H9 (cell line): ENCODE data around the gene LRCH1. TPM values are rescaled to one million over a fixed set of nuclear protein-coding genes. Genes with fewer than 3 reads are reported as not detected.

Experiments used
- DNase-seq: peaks from one replicate; pipeline ENCODE4 v3.0.0-alpha.2; 2017
- H2AFZ ChIP-seq: one replicate; pipeline ENCODE4 v1.6.1; 2013; ENCODE audit warnings: mild to moderate bottlenecking, low read length, control low read depth, moderate library complexity
- H2AK5ac ChIP-seq: 2 replicates; pipeline ENCODE4 v1.6.1; 2013; ENCODE audit warnings: low read length, control low read depth, mixed read lengths; ENCODE audit not compliant: insufficient read length
- H2BK120ac ChIP-seq: one replicate; pipeline ENCODE4 v1.6.1; 2013; ENCODE audit warnings: low read depth, mild to moderate bottlenecking, low read length, control low read depth, inconsistent platforms; ENCODE audit not compliant: poor library complexity, severe bottlenecking
- H2BK12ac ChIP-seq: 2 replicates; pipeline ENCODE4 v1.6.1; 2013; ENCODE audit warnings: low read length, control low read depth, mixed read lengths, low read depth; ENCODE audit not compliant: insufficient read length
- H2BK15ac ChIP-seq: 2 replicates; pipeline ENCODE4 v1.6.1; 2013; ENCODE audit warnings: low read depth, low read length, control low read depth
- H2BK20ac ChIP-seq: one replicate; pipeline ENCODE4 v1.6.1; 2013; ENCODE audit warnings: low read depth, mild to moderate bottlenecking, low read length, control low read depth, inconsistent platforms; ENCODE audit not compliant: poor library complexity, severe bottlenecking
- H2BK5ac ChIP-seq: 2 replicates; pipeline ENCODE4 v1.6.1; 2013; ENCODE audit warnings: low read length, control low read depth, mixed read lengths; ENCODE audit not compliant: insufficient read length
- H3K14ac ChIP-seq: 2 replicates; pipeline ENCODE4 v1.6.1; 2013; ENCODE audit warnings: low read length, control low read depth; ENCODE audit not compliant: insufficient read depth
- H3K18ac ChIP-seq: 2 replicates; pipeline ENCODE4 v1.6.1; 2013; ENCODE audit warnings: low read depth, mild to moderate bottlenecking, mixed read lengths, low read length, control low read depth; ENCODE audit not compliant: insufficient read length
- H3K23ac ChIP-seq: 2 replicates; pipeline ENCODE4 v1.6.1; 2013; ENCODE audit warnings: low read length, control low read depth, mixed read lengths, low read depth; ENCODE audit not compliant: insufficient read length
- H3K23me2 ChIP-seq: 2 replicates; pipeline ENCODE4 v1.6.1; 2013; ENCODE audit warnings: low read depth, mild to moderate bottlenecking, mixed read lengths, low read length, control low read depth; ENCODE audit not compliant: insufficient read length, poor library complexity, severe bottlenecking
- H3K27ac ChIP-seq: 2 replicates; pipeline ENCODE4 v1.5.1; 2013; ENCODE audit warnings: low read length, control low read depth, mixed read lengths, low read depth; ENCODE audit not compliant: insufficient read length
- H3K27me3 ChIP-seq: 2 replicates; pipeline ENCODE4 v1.6.1; 2013; ENCODE audit warnings: low read length, control low read depth, inconsistent platforms; ENCODE audit not compliant: insufficient read depth
- H3K4ac ChIP-seq: 2 replicates; pipeline ENCODE4 v1.6.1; 2013; ENCODE audit warnings: low read depth, mild to moderate bottlenecking, control low read depth, inconsistent platforms, low read length, moderate library complexity
- H3K4me1 ChIP-seq: 2 replicates; pipeline ENCODE4 v1.6.1; 2013; ENCODE audit warnings: low read length, control low read depth, inconsistent platforms; ENCODE audit not compliant: insufficient read depth
- H3K4me2 ChIP-seq: 2 replicates; pipeline ENCODE4 v1.6.1; 2013; ENCODE audit warnings: low read length, control low read depth, mixed read lengths; ENCODE audit not compliant: insufficient read length, insufficient read depth
- H3K56ac ChIP-seq: 2 replicates; pipeline ENCODE4 v1.6.1; 2013; ENCODE audit warnings: low read depth, mild to moderate bottlenecking, mixed read lengths, low read length, control low read depth; ENCODE audit not compliant: insufficient read length
- H3K79me1 ChIP-seq: 2 replicates; pipeline ENCODE4 v1.6.1; 2013; ENCODE audit warnings: low read depth, mild to moderate bottlenecking, moderate library complexity, low read length, control low read depth, inconsistent platforms; ENCODE audit not compliant: insufficient read depth, poor library complexity, severe bottlenecking
- H3K79me2 ChIP-seq: 2 replicates; pipeline ENCODE4 v1.6.1; 2013; ENCODE audit warnings: low read length, control low read depth, inconsistent platforms; ENCODE audit not compliant: insufficient read depth
- H3K9ac ChIP-seq: 2 replicates; pipeline ENCODE4 v1.6.1; 2013; ENCODE audit warnings: low read length, control low read depth, mixed read lengths; ENCODE audit not compliant: insufficient read length; ENCODE audit errors: extremely low read depth
- H3K9me3 ChIP-seq: one replicate; pipeline ENCODE4 v1.6.1; 2013; ENCODE audit warnings: low read depth, low read length, inconsistent platforms; ENCODE audit not compliant: control insufficient read depth
- H3T11ph ChIP-seq: one replicate; pipeline ENCODE4 v1.6.1; 2013; ENCODE audit warnings: mild to moderate bottlenecking, low read length, control low read depth, inconsistent platforms
- H4K20me1 ChIP-seq: one replicate; pipeline ENCODE4 v1.6.1; 2013; ENCODE audit not compliant: control insufficient read depth, insufficient read length, insufficient read depth
- H4K5ac ChIP-seq: 2 replicates; pipeline ENCODE4 v1.6.1; 2013; ENCODE audit warnings: low read depth, mild to moderate bottlenecking, mixed read lengths, low read length, control low read depth; ENCODE audit not compliant: insufficient read length
- H4K8ac ChIP-seq: replicated peaks from 2 replicates; pipeline ENCODE4 v1.6.1; 2013; ENCODE audit warnings: low read length, control low read depth, mixed read lengths, low read depth; ENCODE audit not compliant: insufficient read length
- H4K91ac ChIP-seq: 2 replicates; pipeline ENCODE4 v1.6.1; 2013; ENCODE audit warnings: low read depth, mild to moderate bottlenecking, moderate library complexity, mixed read lengths, low read length, control low read depth; ENCODE audit not compliant: insufficient read length
- H3K27ac Mint-ChIP-seq, 3 experiments: 2 replicates in 2 of 3; 3 replicates in 1 of 3; pipeline ENCODE4 v1.8.0; 2020 to 2021; ENCODE audit warnings: mixed read lengths in 3 of 3, mild to moderate bottlenecking in 1 of 3, moderate library complexity in 1 of 3
- H3K27me3 Mint-ChIP-seq: 2 replicates; pipeline ENCODE4 v1.8.0; 2021; ENCODE audit warnings: low read depth, mild to moderate bottlenecking, moderate library complexity, mixed read lengths
- H3K36me3 Mint-ChIP-seq, 3 experiments: 2 replicates in 2 of 3; 3 replicates in 1 of 3; pipeline ENCODE4 v1.8.0; 2020 to 2021; ENCODE audit warnings: low read depth in 3 of 3, mixed read lengths in 3 of 3; ENCODE audit not compliant: insufficient read depth in 1 of 3
- H3K4me1 Mint-ChIP-seq, 2 experiments: 2 replicates each; pipeline ENCODE4 v1.8.0; 2020; ENCODE audit warnings: mixed read lengths in 2 of 2
- H3K4me3 Mint-ChIP-seq, 2 experiments: 2 replicates in 1 of 2; 3 replicates in 1 of 2; pipeline ENCODE4 v1.8.0; 2020 to 2021; ENCODE audit warnings: mild to moderate bottlenecking in 2 of 2, mixed read lengths in 2 of 2, moderate library complexity in 1 of 2
- H3K9me3 Mint-ChIP-seq, 2 experiments: 2 replicates in 1 of 2; 3 replicates in 1 of 2; pipeline ENCODE4 v1.8.0; 2020; ENCODE audit warnings: mild to moderate bottlenecking in 2 of 2, mixed read lengths in 2 of 2, moderate library complexity in 1 of 2
- CTCF ChIP-seq: fragments of 200-600 bp; sonication (generic); conservative IDR thresholded peaks from 3 replicates; pipeline ENCODE4 v1.8.0; 2021; ENCODE audit warnings: antibody characterized with exemption, mild to moderate bottlenecking
- WGBS: extraction: QIAGEN DNeasy Blood & Tissue Kit; methylation state at CpG from one replicate; pipeline ENCODE4 v1.1.7; 2013; ENCODE audit warnings: missing lambda C conversion rate, low lambda C conversion rate, mixed read lengths; ENCODE audit not compliant: insufficient read length; ENCODE audit errors: extremely low coverage; 5-methylcytosine and 5-hydroxymethylcytosine counted together
- total RNA-seq: library from RNA; stranded (reverse); gene quantifications from 2 replicates; pipeline ENCODE4 v1.2.1, GENCODE V29; 2021

LRCH1 gene
- total RNA-seq, 1 experiment from 2014 or later = 8.0 TPM

- H3K79me2 ChIP-seq = no peaks in the 10 kb centered on the region
- DNase-seq = no peak
Observed at GRCh38 chr13:46660416-46660815, 107.4 kb downstream of the LRCH1 start.

More at GRCh38 chr13:46660416-46660815, 107.4 kb downstream of the LRCH1 start:
- whole genome bisulfite sequencing = no CpG with 5 or more reads among the region's 3 CpGs
- Histone ChIP-seq H4K8ac (no peak overlapping the region), H2BK20ac (no peak overlapping the region), H3K4ac (no peak overlapping the region), H2BK12ac (no peak overlapping the region), H2AK5ac (peak overlapping the region; percentile 21), H2BK120ac (no peak overlapping the region), H3K23ac (no peak overlapping the region), H3K27ac (no peak overlapping the region), H4K20me1 (no peaks in the 10 kb centered on the region), H3K79me1 (no peaks in the 10 kb centered on the region), H4K5ac (no peak overlapping the region), H2BK15ac (no peak overlapping the region), H3K9ac (no peak overlapping the region), H3K14ac (no peak overlapping the region), H4K91ac (no peak overlapping the region), H3T11ph (no peak overlapping the region), H3K18ac (no peak overlapping the region), H3K27me3 (no peaks in the 10 kb centered on the region), H3K56ac (no peak overlapping the region), H3K23me2 (no peaks in the 10 kb centered on the region), H3K9me3 (no peaks in the 10 kb centered on the region), H3K4me1 (peaks cover 4% of the 10 kb centered on the region), H3K4me2 (no peak overlapping the region), H2AFZ (no peak overlapping the region), H2BK5ac (no peak overlapping the region)
- H3K4me3 Mint-ChIP-seq = no peak overlapping the region
- no peak for TF ChIP-seq CTCF
- H3K27ac Mint-ChIP-seq = peak overlapping the region in 1 of 3 experiments; percentile 60; a peak in 1 of 7 replicates
- no peaks in the 10 kb centered on the region for H3K9me3 Mint-ChIP-seq
- H3K4me1 Mint-ChIP-seq = peaks cover 29 to 36% of the 10 kb centered on the region in 2 experiments
- no peaks in the 10 kb centered on the region for H3K27me3 Mint-ChIP-seq
- H3K36me3 Mint-ChIP-seq = peaks cover 0 to 3% (median 0%) of the 10 kb centered on the region in 3 experiments; a peak in 2 of 7 replicates
